Loucy (cell line): Measurements from ENCODE around the gene SYT15B.
"Not testable (repeated sequence)": the region's sequence is repeated elsewhere in the genome, so short reads cannot be mapped to it uniquely, and the experiment has no call there.

Experiments
- EZH2phosphoT487 ChIP-seq: fragments of 200-600 bp; IDR thresholded peaks from 2 replicates; pipeline ENCODE4 v1.6.1; 2018; ENCODE audit warnings: antibody characterized with exemption, mild to moderate bottlenecking, moderate library complexity, borderline replicate concordance
- TF ChIP-seq, protein P1 (sequence below): fragments of 200-600 bp; sonication (generic); conservative IDR thresholded peaks from 2 replicates; pipeline ENCODE4 v1.5.1; 2014; ENCODE audit warnings: mild to moderate bottlenecking, antibody characterized with exemption, low read length

- TF ChIP-seq, protein P1, sequence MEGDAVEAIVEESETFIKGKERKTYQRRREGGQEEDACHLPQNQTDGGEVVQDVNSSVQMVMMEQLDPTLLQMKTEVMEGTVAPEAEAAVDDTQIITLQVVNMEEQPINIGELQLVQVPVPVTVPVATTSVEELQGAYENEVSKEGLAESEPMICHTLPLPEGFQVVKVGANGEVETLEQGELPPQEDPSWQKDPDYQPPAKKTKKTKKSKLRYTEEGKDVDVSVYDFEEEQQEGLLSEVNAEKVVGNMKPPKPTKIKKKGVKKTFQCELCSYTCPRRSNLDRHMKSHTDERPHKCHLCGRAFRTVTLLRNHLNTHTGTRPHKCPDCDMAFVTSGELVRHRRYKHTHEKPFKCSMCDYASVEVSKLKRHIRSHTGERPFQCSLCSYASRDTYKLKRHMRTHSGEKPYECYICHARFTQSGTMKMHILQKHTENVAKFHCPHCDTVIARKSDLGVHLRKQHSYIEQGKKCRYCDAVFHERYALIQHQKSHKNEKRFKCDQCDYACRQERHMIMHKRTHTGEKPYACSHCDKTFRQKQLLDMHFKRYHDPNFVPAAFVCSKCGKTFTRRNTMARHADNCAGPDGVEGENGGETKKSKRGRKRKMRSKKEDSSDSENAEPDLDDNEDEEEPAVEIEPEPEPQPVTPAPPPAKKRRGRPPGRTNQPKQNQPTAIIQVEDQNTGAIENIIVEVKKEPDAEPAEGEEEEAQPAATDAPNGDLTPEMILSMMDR = not testable (repeated sequence)
- TF ChIP-seq EZH2phosphoT487 = not testable (repeated sequence)
Measured at GRCh38 chr10:47753871-47754270, 9.5 kb downstream of the SYT15B start.
